Trophoblast cell (in vitro differentiated cells and primary cell): ENCODE results near the gene INVS.
A peak's percentile ranks its signal among the peaks of the same experiment; 100 is the strongest.

Experiments
- DNase-seq, 2 donors: peaks; one replicate each; pipeline ENCODE4 v3.0.0-alpha.2; 2016
- H2AFZ ChIP-seq: 2 replicates; pipeline ENCODE4 v1.6.1; 2013; ENCODE audit warnings: low read length, moderate library complexity, mild to moderate bottlenecking; ENCODE audit not compliant: insufficient read depth, poor library complexity
- H2AK5ac ChIP-seq: 2 replicates; pipeline ENCODE4 v1.6.1; 2013; ENCODE audit warnings: mild to moderate bottlenecking, low read length
- H2BK120ac ChIP-seq: 2 replicates; pipeline ENCODE4 v1.6.1; 2013; ENCODE audit warnings: low read length, mild to moderate bottlenecking, moderate library complexity; ENCODE audit not compliant: insufficient read depth, poor library complexity
- H2BK12ac ChIP-seq: 2 replicates; pipeline ENCODE4 v1.6.1; 2013; ENCODE audit warnings: mild to moderate bottlenecking, low read length, moderate library complexity
- H2BK5ac ChIP-seq: 2 replicates; pipeline ENCODE4 v1.6.1; 2013; ENCODE audit warnings: low read length, low read depth, moderate library complexity, mild to moderate bottlenecking; ENCODE audit not compliant: poor library complexity
- H3K14ac ChIP-seq: 2 replicates; pipeline ENCODE4 v1.6.1; 2013; ENCODE audit warnings: mild to moderate bottlenecking, low read length
- H3K18ac ChIP-seq: 2 replicates; pipeline ENCODE4 v1.6.1; 2013; ENCODE audit warnings: mild to moderate bottlenecking, low read length
- H3K23ac ChIP-seq: 2 replicates; pipeline ENCODE4 v1.6.1; 2013; ENCODE audit warnings: low read length
- H3K27ac ChIP-seq: 2 replicates; pipeline ENCODE4 v1.5.1; 2013; ENCODE audit warnings: low read depth, mild to moderate bottlenecking, inconsistent platforms, low read length, moderate library complexity
- H3K27me3 ChIP-seq: 2 replicates; pipeline ENCODE4 v1.6.1; 2013; ENCODE audit warnings: inconsistent platforms, mild to moderate bottlenecking, low read length, moderate library complexity; ENCODE audit not compliant: insufficient read depth
- H3K36me3 ChIP-seq, 2 experiments: 1 replicate in 1 of 2; 2 replicates in 1 of 2; pipeline ENCODE4 v1.6.1; 2013; ENCODE audit warnings: low read length in 2 of 2, mild to moderate bottlenecking in 2 of 2, moderate library complexity in 1 of 2; ENCODE audit not compliant: insufficient read depth in 2 of 2, control insufficient read depth in 1 of 2
- H3K4ac ChIP-seq: 2 replicates; pipeline ENCODE4 v1.6.1; 2013; ENCODE audit warnings: low read depth, mild to moderate bottlenecking, low read length, moderate library complexity
- H3K4me1 ChIP-seq, 2 experiments: 1 replicate in 1 of 2; 2 replicates in 1 of 2; pipeline ENCODE4 v1.6.1; 2013; ENCODE audit warnings: low read length in 2 of 2, mild to moderate bottlenecking in 2 of 2, moderate library complexity in 1 of 2; ENCODE audit not compliant: insufficient read depth in 2 of 2, control insufficient read depth in 1 of 2
- H3K4me2 ChIP-seq: 2 replicates; pipeline ENCODE4 v1.6.1; 2013; ENCODE audit warnings: inconsistent platforms, mild to moderate bottlenecking, low read length, moderate library complexity
- H3K4me3 ChIP-seq: 2 replicates; pipeline ENCODE4 v1.5.1; 2013; ENCODE audit warnings: mild to moderate bottlenecking, low read depth, low read length, inconsistent platforms
- H3K79me1 ChIP-seq: one replicate; pipeline ENCODE4 v1.6.1; 2013; ENCODE audit warnings: low read length
- H3K79me2 ChIP-seq: 2 replicates; pipeline ENCODE4 v1.6.1; 2013; ENCODE audit warnings: low read length, mild to moderate bottlenecking; ENCODE audit not compliant: control insufficient read depth, insufficient read depth, poor library complexity
- H3K9ac ChIP-seq: 2 replicates; pipeline ENCODE4 v1.6.1; 2013; ENCODE audit warnings: mild to moderate bottlenecking, low read length
- H3K9me3 ChIP-seq: 2 replicates; pipeline ENCODE4 v1.6.1; 2013; ENCODE audit warnings: low read depth, mild to moderate bottlenecking, control low read depth, inconsistent platforms, low read length; ENCODE audit not compliant: insufficient read depth
- H4K12ac ChIP-seq: 2 replicates; pipeline ENCODE4 v1.6.1; 2013; ENCODE audit warnings: low read depth, mild to moderate bottlenecking, low read length, moderate library complexity
- H4K8ac ChIP-seq: 2 replicates; pipeline ENCODE4 v1.6.1; 2013; ENCODE audit warnings: low read depth, mild to moderate bottlenecking, low read length, moderate library complexity
- H4K91ac ChIP-seq: one replicate; pipeline ENCODE4 v1.6.1; 2013; ENCODE audit warnings: low read depth, mild to moderate bottlenecking, low read length, moderate library complexity
- WGBS: extraction: QIAGEN DNeasy Blood & Tissue Kit; methylation state at CpG from one replicate; pipeline ENCODE4 v1.1.7; 2013; ENCODE audit warnings: missing lambda C conversion rate; ENCODE audit not compliant: insufficient read length, insufficient coverage; ENCODE audit errors: extremely low coverage; 5-methylcytosine and 5-hydroxymethylcytosine counted together

Gene INVS

GRCh38 chr9:100126423-100126822, 27.4 kb downstream of the INVS start:
- Histone ChIP-seq H3K4me3 (no peak overlapping the region), H3K14ac (no peak overlapping the region), H3K27ac (no peak overlapping the region), H3K79me1 (no peaks in the 10 kb centered on the region), H3K18ac (no peak overlapping the region), H2BK12ac (no peak overlapping the region), H3K36me3 (no peaks in the 10 kb centered on the region), H2BK5ac (no peak overlapping the region), H4K91ac (no peak overlapping the region), H3K27me3 (no peaks in the 10 kb centered on the region), H4K8ac (no peak overlapping the region), H3K23ac (no peak overlapping the region), H3K9me3 (no peaks in the 10 kb centered on the region), H3K4me2 (no peak overlapping the region), H3K9ac (no peak overlapping the region), H3K79me2 (no peaks in the 10 kb centered on the region), H2BK120ac (no peak overlapping the region), H4K12ac (no peak overlapping the region), H2AK5ac (no peak overlapping the region), H2AFZ (no peak overlapping the region), H3K4ac (no peak overlapping the region), H3K4me1 (no peaks in the 10 kb centered on the region)
- no CpG with 5 or more reads among the region's 2 CpGs for WGBS
- no peak for DNase-seq

DNA sequence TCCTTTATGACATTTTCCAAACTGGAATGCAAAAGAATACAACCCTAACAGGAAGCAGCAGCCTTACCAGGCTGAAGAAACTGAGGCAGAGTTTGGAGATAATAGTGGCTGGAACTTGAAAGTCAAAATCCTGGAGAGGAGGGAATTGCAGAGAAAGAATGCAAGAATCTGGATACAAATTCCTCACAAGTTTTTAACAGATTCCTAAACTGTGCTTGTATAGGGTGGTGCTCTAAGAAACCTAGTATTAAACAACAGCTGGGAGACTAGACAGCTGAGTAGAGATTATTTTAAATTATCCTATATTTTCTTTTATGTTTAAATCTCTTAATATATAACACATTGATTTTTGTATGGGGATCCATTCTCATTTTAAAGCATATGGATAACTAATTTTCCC, 30.7 kb downstream of the INVS start:
- DNase-seq = peak in 1 of 2 donors; percentile 44
- no peak overlapping the region for H2BK12ac ChIP-seq
- no peak overlapping the region for H3K18ac ChIP-seq
- no peak overlapping the region for H3K4me2 ChIP-seq
- no peak overlapping the region for H2AK5ac ChIP-seq
- no peak overlapping the region for H2BK120ac ChIP-seq
- H3K23ac ChIP-seq = no peak overlapping the region
- H4K8ac ChIP-seq = no peak overlapping the region
- no peak overlapping the region for H2AFZ ChIP-seq
- H2BK5ac ChIP-seq = no peak overlapping the region
- no peaks in the 10 kb centered on the region for H3K79me1 ChIP-seq
- H3K36me3 ChIP-seq = no peaks in the 10 kb centered on the region
- no peaks in the 10 kb centered on the region for H3K4me1 ChIP-seq
- H3K14ac ChIP-seq = no peak overlapping the region
- no peak overlapping the region for H3K4me3 ChIP-seq
- no peak overlapping the region for H4K12ac ChIP-seq
- no peaks in the 10 kb centered on the region for H3K9me3 ChIP-seq
- no peak overlapping the region for H3K4ac ChIP-seq
- H4K91ac ChIP-seq = no peak overlapping the region
- no peak overlapping the region for H3K27ac ChIP-seq
- no peaks in the 10 kb centered on the region for H3K79me2 ChIP-seq
- no peak overlapping the region for H3K9ac ChIP-seq
- no peaks in the 10 kb centered on the region for H3K27me3 ChIP-seq

DNA sequence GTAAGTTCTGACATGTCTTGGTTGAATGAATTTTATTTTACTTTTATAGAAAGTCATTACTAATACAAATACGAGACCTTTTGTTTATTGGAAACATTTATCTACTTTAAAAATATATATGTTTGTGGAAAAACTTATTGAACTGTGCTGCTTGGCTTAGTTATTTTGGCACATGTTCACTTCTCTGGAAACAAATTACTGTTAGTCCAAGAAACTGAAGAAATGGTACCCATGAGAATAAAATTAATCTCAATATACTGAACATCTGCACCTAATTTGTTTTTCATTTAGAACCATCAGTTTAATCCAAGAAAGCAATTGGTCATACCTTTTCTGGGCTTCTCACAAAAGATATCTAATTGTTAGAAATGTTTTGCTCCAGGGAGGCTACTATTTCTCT, 32.2 kb downstream of the INVS start:
- Histone ChIP-seq H3K14ac (no peak overlapping the region), H3K4me1 (no peaks in the 10 kb centered on the region), H3K4ac (no peak overlapping the region), H2BK120ac (no peak overlapping the region), H4K8ac (no peak overlapping the region), H3K79me1 (no peaks in the 10 kb centered on the region), H3K36me3 (no peaks in the 10 kb centered on the region), H3K18ac (no peak overlapping the region), H3K79me2 (no peaks in the 10 kb centered on the region), H3K27ac (no peak overlapping the region), H3K23ac (no peak overlapping the region), H3K4me2 (no peak overlapping the region), H2AK5ac (no peak overlapping the region), H4K12ac (no peak overlapping the region), H3K27me3 (no peaks in the 10 kb centered on the region), H3K9ac (no peak overlapping the region), H3K9me3 (no peaks in the 10 kb centered on the region), H3K4me3 (no peak overlapping the region), H4K91ac (no peak overlapping the region), H2BK5ac (no peak overlapping the region), H2AFZ (no peak overlapping the region), H2BK12ac (no peak overlapping the region)
- no CpG with 5 or more reads among the region's 1 CpG for WGBS
- DNase-seq = no peak

- Histone ChIP-seq H3K4me2 (no peak overlapping the region), H3K79me1 (no peaks in the 10 kb centered on the region), H2BK120ac (no peak overlapping the region), H3K9ac (no peak overlapping the region), H3K4me1 (no peaks in the 10 kb centered on the region), H3K36me3 (peaks cover 0 to 2% of the 10 kb centered on the region in 2 experiments), H3K4me3 (no peak overlapping the region), H4K12ac (no peak overlapping the region), H2AFZ (no peak overlapping the region), H3K23ac (no peak overlapping the region), H2BK12ac (no peak overlapping the region), H3K79me2 (no peaks in the 10 kb centered on the region), H3K9me3 (no peaks in the 10 kb centered on the region), H4K8ac (no peak overlapping the region), H3K14ac (no peak overlapping the region), H3K27ac (no peak overlapping the region), H3K18ac (no peak overlapping the region), H2AK5ac (no peak overlapping the region), H3K4ac (no peak overlapping the region), H4K91ac (no peak overlapping the region), H2BK5ac (no peak overlapping the region), H3K27me3 (no peaks in the 10 kb centered on the region)
- WGBS = no CpG with 5 or more reads among the region's 3 CpGs
- DNase-seq = no peak
These were observed 32.9 kb downstream of the INVS start for GRCh38 chr9:100131875-100132430.
